NCI-H2196 (cell line): Measurements from ENCODE around the gene KLHL22.
"Not testable (repeated sequence)": the region's sequence is repeated elsewhere in the genome, so short reads cannot be mapped to it uniquely, and the experiment has no call there.

Source experiments
- DNase-seq: peaks from one replicate; lab custom pipeline; 2025; ENCODE audit not compliant: unreplicated experiment; lab: John Stamatoyannopoulos, UW

Gene KLHL22, protein sequence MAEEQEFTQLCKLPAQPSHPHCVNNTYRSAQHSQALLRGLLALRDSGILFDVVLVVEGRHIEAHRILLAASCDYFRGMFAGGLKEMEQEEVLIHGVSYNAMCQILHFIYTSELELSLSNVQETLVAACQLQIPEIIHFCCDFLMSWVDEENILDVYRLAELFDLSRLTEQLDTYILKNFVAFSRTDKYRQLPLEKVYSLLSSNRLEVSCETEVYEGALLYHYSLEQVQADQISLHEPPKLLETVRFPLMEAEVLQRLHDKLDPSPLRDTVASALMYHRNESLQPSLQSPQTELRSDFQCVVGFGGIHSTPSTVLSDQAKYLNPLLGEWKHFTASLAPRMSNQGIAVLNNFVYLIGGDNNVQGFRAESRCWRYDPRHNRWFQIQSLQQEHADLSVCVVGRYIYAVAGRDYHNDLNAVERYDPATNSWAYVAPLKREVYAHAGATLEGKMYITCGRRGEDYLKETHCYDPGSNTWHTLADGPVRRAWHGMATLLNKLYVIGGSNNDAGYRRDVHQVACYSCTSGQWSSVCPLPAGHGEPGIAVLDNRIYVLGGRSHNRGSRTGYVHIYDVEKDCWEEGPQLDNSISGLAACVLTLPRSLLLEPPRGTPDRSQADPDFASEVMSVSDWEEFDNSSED

DNA sequence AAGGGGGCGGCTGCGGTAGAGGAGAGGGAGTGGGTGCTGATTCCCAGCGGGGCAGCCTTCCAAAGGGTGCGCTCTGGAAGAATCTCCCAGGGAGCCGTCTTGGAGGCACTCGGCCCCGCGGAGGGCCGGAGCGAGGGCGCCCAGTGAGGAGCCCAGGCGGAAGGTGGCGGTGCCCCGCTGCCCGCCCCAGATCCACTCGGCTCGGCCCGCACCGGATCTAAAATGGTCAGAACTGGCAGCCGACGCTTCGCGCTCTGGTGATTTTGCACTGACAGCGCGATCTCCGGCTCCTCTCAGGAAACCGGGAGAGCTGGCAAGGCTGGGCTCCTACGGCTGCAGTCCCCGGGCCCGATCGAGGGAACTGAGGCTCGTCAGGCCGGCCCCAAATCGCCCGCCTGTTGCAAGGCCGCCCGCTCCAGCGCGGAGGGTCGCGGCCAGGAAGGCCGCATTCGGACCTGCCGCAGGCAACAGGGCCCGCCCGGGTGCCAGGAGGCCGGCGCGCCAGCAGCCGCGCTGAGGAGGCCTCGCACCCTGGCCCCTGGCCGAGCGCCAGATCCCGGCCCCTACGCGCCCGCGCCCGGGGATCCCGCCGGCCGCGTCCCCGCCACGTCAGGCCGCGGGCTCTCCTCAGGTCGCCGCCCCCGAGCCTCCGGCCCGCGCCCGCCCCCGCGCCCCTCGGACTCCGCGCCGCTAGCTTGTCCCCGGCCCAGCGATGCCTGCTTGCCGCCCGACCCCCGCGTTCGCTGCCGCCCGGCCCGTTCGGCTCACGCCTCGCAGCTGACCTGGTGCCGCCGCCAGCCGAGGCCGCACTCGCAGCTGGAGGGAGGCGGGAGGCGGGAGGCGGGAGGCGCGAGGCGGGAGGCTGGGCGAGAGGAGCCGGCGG lies at the start of gene KLHL22:
Gene KLHL22 (minus strand): TSS at position 818 of the 883 bp plus-strand sequence. CDS start 6,584 bp downstream, outside the sequence.
- DNase-seq = peak; percentile 44

DNA sequence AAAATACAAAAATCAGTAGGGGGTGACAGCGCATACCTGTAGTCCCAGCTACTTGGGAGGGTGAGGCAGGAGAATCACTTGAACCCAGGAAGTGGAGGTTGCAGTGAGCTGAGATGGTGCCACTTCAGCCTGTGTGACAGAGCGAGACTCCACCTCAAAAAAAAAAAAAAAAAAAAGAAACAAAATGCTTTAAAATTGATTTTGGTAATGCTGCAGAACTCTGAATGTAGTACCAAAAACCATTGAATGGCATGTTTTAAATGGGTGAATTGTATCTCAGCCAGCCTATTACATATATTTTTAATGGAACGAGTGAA lies 49.7 kb upstream of the KLHL22 start:
- not testable (repeated sequence) for DNase-seq

DNA sequence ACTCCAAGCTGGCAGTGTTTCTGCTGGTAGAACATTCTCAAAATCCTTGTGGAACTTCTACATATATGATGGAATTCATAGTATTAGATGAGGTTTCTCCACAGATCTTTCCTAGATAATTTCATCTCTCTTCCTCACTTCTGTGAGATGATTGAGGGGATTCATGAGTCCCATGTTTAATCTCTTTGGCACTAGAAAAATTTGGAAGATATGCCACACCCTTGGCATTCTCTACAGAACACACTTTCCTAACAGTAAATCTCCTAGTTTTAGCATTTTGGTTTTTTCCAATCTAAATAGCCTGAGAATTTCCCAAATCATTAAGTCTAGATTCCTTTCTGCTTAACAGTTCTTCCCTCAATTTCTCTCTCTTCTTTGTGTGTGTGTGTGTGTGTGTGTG lies 47.1 kb upstream of the KLHL22 start:
- no peak for DNase-seq

DNA sequence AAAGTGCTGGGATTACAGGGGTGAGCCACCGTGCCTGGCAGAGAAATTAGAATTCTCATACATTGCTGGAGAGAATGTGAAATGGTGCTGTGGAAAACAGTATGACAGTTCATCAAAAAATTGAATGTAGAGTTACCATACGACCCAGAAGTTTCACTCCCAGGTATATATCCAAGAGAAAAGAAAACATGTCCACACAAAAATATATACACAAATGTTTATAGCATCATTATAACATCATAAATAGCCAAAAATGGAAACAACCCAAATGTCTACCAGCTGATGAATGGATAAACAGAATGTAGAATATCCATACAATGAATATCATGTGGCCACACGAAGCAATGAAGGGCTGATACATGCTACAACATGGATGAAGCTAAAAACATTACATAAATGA lies 46.5 kb upstream of the KLHL22 start:
- no peak for DNase-seq

DNA sequence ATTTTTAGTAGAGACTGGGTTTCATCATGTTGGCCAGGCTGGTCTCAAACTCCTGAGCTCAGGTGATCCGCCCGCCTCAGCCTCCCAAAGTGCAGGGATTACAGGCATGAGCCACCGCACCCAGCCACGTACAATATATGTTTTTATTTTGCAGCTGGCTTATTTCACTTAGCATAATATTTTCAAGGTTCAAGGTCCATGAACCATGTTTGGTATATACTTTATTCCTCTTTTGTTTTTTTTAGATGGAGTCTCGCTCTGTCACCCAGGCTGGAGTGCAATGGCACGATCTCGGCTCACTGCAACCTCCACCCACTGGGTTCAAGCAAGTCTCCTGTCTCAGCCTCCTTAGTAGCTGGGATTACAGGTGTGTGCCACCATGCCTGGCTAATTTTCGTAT lies 43.3 kb upstream of the KLHL22 start:
- not testable (repeated sequence) for DNase-seq

DNA sequence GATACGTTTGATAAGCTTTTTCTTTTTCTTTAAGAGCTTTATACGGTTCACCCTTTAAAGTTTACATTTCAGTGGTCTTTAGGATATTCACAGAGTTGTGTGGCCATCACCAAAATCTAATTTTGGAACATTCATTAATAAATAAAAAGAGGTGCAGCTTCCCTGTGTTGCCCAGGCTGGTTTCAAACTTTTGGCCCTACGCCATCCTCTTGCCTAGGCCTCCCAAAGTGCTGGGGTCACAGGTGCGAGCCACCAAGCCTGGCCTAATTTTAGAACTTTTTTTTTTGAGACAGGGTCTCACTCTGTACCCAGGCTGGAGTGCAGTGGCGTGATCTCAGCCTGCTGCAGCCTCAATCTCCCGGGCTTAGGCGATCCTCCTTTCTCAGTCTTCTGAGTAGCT lies 42.4 kb upstream of the KLHL22 start:
- no peak for DNase-seq

DNA sequence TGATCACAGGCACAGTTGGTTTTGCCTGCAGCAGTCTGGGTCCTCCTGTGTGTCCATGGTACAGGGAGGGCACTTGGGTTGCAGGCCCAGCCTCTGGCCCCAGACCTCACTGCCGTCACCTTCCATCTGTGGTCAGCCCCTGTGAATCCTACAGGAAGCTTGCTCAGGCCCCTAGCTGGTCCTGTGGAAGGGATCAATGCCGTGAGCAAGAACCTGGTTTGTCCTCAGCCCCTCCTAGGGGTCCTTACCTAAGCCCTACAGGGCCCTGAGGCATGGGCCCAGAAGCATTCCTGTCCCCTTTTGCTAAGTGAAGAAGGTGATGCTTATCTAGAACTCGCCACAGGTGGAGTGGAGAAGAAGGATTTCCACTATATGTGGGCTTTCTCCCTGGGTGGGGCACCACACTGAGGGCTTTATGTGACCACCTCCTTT lies 41.7 kb upstream of the KLHL22 start:
- no peak for DNase-seq

DNA sequence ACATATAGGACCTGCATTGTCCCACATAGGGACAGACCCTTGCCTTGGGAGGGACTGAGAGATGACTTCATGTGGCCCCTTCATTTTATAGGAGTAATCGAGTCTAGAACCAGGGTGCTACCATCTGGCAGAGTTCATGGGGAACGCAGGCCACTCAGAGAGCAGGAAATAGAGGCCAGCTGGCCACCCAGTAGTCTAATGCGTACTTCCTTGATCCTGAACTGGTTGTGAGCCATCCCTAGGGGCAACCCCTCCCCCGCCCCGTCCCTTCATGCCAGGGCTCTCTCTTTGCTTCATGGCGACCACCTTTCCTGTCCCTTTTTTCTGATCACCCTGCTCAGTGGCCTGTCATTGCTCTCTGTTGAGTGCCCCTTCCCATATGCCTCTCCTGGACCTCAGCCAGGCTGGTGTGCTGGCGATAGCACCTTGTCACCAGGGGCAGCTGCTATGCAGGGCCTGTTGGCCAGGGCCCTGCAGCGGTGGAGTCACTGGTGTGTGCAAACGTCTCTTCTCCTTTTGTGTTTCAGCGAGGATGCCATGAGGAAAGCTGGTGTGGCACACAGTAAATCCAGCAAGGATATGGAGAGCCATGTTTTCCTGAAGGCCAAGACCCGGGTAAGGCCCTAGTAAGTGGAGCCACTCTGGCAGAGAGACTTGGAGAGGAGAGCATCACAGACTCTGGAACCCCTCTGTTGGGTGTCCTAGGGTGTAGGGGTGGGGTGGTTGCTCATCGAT lies 41.2 kb upstream of the KLHL22 start:
- peak; percentile 43 for DNase-seq

DNA sequence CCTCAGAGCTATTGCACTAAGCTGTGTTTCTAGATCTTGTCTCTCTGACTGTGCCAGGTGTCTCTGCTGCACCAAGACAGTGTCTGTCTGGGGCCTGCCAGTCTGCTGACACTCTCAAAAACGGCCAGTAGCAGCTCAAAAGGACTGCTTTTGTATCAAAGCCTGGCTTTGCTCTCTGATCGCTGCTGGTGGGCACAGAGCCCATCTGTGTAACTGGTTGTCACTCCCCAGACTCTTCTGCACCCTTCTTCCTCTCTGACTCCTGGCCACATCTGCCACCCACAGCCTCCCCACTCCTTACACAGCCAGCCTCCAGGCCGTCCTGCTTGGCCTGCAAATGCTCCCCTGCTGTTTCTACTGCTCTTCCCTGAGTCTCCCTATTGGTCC lies 38.3 kb upstream of the KLHL22 start:
- DNase-seq = no peak

DNA sequence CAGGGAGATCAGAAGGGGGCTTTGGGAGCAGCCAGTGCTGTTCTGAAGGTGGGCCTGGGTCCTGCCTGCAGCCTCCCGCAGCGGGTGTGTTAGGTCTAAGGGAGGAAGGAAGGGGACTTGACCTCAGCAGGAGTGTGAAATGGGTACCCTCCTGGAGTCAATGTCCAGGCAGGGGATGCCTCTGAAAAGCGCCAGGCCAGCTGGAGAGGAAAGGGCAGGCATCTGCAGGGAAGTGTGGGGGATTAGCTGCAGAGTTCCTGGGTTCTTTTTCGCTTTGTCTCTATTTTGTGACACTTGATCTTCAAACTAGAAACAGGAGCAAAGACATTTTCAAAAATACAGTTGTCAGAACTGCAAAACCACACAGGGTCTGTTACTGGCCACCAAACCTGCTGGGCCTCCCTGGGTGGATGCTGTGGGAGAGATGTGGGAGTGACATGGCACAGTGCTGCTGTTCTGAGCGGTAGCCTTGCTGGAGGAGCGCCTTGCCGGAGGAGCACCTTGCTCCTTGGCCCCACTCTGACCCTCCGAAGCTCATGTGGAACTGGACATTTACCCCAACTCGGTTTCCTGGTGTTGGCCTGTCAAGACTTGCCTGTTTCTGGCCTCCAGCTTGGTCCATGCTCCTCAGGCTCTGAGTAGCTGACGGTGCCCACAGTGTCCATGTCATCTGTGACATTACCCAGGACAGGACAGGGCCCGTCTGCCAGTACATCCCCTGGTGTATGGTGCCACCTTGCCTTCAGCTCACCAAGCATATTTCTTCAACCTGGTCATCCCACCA lies 37.7 kb upstream of the KLHL22 start:
- DNase-seq = no peak

DNA sequence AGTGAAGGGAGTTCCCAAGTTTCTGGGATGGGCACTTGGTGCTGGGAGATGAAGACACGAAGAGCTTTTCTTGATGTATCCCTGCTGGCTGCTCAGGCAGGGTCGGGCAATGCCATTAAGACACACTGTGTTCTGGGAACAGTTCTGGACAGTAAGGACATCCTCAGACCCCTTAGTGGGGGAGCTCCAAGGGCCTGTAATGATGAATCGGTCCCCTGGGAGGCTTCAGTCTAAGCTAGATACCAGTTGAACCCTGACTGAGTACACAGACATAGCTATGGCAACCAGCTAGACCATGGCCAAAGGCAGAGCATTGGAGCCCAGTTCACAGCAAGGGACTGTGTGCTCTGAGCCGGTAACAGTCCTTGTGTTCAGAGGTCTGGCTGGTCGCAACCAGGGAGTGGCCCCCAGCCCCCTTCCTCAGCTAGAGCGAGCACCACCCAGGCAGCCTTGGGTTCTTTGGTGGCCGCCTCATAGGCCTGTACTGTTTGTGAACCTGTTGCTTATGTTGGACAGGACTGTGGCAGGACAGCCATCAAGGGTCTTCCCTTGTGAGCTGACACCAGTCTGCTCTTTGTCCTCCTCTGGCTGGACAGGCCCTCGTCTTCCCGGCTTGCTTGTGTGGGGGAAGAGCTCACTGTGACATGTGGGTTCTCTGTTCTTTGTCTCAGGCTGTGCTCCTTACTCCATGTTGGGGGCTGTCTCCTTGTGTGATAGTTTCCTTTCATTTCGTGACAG lies 36.8 kb upstream of the KLHL22 start:
- DNase-seq = no peak

DNA sequence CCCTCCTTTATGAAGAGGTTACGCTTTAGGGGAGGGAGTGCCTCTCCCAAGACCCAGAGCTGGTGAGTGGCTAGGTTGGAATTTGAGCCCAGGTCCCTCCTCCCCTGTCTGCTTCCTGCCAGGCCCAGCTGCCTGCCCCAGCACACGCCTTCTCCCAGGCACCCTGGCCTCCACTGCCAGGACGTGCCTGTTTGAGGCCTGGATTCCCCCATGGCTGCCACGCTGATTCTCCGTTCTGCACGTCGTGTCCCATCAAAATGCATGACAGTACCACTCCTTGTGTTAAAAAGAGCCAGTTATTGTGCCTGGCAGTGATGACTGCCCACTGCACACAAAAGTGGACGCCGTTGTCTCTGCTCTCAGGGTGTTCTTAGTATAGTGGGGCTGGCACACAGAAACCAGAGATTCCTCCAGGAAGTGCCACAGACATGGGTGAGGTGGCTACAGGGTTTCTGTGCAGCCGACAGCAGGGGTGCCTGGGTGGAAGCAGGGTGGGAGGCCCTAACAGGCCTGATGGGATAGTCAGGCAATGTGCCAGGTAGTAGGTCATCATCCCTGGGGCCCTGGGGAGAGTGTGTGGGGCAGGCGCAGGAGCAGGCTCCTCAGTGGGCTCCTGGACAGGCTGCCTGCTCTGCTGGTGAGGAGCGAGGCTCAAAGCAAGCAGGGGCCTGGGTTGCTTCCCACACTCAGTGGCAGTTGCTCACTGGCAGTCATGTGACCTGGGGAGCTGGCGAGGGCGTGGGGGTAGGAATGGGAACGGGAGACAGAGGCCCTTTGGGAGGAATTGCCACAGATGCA lies 36.0 kb upstream of the KLHL22 start:
- peak; percentile 38 for DNase-seq

DNA sequence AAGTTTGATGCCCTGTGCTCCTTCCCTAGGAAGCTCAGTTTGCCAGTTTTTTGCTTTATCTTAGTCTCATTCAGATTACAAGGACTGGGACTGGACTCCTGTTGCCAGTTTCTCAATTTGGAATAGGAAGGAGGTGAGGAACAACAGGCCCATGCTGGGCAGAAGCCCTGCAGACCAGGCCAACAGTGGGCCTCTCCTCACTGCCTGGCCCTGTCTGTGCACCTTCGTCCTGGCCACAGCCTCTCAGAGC lies 35.5 kb upstream of the KLHL22 start:
- DNase-seq = no peak

DNA sequence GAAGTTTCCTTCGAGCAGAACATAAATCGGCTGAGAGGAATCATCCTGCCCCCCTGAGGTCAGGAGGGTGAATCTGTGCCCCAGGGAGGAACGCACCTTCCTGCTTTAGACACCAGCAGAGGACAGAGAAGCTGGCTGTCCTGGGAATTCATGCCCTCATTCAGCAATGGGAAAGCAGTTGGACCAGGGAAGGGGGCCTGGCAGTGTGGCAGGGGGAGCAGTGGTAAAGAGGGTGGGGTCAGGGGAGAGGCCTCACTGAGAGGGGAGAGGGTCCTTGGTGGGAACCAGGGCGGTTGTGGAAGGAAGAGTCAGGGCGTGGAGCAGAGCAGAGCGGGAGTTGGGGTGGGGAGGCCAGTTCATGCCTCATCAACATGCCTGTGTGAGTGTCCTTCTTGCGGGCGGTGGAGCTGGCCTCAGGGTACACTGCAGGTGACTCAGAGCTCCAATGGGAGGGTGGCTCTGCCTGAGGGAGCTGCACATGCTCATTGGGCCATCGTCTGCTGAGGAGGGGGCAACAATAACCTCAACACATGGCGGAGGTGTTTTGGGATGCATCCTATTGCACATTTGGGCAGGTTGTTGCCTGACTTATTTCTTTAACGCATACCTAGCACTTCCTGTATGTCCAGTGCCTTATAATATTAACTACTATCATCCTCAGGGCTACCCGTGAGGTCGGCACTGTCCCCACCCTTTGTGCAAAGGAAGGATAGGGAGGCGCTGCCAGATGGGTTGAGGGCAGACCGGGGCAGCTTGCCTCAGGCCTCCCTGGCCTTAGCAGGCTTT lies 35.0 kb upstream of the KLHL22 start:
- DNase-seq = no peak

DNA sequence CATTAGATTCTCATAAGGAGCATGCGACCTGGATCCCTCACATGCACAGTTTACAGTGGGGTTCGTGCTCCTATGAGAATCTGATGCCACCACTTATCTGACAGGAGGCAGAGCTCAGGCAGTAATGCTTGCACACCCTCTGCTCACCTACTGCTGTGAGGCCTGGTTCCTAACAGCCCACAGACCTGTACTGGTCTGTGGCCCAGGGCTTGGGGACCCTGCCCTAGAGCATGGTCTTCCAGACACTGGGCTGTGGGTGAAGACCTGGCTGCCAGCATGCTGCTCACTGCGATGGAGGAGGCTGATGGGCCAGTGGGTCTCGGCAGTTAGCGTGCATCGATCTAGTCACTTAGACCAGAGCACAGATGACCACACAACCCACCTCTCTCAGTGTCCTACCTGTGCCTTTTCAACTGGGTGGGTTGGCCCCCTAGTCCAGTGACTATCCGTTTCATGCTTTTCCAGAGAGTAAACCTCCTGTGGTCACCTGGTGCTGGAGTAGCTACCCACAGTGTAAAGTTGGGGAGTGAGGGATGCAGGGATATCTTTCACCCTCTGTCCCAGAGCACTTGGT lies 32.9 kb upstream of the KLHL22 start:
- no peak for DNase-seq

DNA sequence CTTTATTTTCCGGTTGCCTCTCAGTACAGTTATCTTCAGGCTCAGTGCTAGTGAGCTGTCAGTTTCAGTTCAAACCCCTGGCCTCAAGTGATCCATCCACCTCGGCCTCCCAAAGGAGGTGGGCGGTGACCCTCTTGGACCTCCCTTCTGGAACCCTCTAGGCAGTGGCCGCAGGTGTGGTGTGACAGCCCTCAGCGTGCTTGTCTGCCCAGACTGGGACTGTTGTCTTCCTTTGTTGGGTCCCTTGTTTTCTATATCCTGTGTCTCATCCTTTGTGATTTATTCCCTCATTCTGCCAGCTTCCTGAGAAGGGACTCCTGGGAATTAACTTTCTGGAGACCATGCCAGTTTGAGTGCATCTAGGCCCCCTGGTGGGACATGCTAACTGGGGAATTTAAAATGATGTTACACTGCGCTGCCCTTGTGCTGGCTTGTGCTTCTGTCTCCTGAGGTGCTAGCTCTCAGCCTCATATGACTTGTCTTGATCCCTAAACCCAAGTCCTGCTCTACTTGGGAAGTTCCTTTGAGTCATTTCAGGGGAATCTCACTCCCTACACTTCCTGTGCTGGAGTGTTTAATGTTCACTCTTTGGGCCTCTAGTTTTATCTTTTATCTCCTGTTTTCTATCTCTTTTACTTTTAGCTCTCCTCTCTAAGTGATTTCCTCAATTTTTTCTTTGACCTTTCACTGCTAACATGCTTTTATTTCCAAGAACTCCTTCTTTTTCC lies 31.2 kb upstream of the KLHL22 start:
- no peak for DNase-seq

DNA sequence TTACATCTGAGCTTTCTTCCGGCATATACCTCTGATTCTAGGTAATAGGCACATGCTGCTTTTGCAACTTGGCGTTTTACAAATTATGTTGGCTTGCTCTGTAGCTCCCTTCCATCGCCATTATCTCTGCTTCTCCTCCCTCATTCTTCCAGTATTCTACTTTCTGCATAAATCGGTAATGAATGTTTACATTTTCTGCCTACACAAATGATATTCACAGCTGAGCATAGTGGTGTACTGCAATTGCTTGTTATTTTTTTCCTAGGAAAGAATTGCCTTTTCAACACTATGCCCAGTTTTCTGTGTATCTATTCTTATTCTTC lies 30.7 kb upstream of the KLHL22 start:
- no peak for DNase-seq

DNA sequence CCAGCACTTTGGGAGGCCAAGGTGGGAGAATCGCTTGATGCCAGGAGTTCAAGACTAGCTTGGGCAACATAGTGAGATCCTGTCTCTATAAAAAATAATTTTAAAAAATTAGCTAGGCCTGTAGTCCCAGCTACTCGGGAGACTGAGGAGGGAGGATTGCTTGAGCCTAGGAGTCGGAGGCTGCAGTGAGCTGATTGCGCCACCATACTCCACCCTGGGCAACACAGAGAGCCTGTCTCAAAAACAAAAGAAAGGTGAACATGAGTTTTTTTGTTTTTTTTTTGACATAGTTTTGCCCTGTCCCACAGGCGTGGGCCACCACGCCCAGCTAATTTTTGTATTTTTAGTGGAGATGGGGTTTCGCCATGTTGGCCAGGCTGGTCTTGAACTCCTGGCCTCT lies 29.5 kb upstream of the KLHL22 start:
- DNase-seq = no peak
